ENCODE data around the gene LRRK2.
"Not testable (repeated sequence)": the region's sequence is repeated elsewhere in the genome, so short reads cannot be mapped to it uniquely, and the experiment has no call there.

LRRK2 gene

DNA sequence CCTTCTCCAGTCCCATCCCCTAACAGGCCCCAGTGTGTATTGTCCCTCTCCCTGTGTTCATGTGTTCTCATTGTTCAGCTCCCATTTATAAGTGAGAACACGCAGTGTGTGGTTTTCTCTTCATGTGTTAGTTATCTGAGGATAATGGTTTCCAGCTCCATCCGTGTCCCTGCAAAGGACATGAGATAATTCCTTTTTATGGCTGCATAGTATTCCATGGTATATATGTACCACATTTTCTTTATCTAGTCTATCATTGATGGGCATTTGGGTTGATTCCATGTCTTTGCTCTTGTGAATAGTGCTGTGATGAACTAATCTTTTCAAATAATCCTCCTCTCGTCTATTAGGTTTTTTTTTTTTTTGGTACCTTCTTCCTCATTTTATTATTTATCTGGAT, 25.9 kb downstream of the LRRK2 start:
- POLR2A ChIA-PET; H3K36me3 ChIP-seq (ENCODE audit: control insufficient read depth in 2 of 2, insufficient read depth in 1 of 2, low read length in 2 of 2); H3K27ac ChIP-seq (ENCODE audit: extremely low read depth, low read depth, low read length); H3K9me3 ChIP-seq (ENCODE audit: control insufficient read depth, insufficient read depth, low read depth, low read length); H3K4me3 ChIP-seq (ENCODE audit: low read depth, low read length); CTCF ChIA-PET; H3K4me1 ChIP-seq (ENCODE audit: control insufficient read depth, insufficient read depth, low read length): not testable (repeated sequence)
- TF ChIP-seq, protein P1, sequence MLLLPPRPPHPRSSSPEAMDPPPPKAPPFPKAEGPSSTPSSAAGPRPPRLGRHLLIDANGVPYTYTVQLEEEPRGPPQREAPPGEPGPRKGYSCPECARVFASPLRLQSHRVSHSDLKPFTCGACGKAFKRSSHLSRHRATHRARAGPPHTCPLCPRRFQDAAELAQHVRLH (tag by site-specific recombination; IDR thresholded peaks at IDR 0.05), result 0 out of 2 replicates have a peak, but pooled peaks have one; percentile 46
- peak; percentile 80 for TF ChIP-seq ZNF146 (tag by site-specific recombination; IDR thresholded peaks at IDR 0.05)

DNA sequence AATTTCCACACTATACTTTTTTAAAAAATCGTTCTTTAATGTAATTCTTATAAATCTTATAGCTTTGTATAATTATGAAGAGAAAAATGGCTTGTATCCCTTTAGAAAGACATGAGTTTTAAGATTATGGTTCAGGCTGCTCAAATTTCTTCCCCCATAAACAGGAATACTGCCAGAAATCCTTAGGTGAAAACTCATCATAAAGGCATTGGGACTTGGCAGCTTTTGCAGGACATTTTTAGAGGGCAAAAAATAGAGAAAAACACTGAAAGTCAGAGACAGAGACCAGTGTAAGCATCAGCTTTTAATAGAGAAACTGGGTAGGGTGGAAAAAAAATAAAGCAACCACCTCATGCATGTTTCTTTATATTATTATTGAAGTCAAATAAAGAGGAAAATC, 29.1 kb downstream of the LRRK2 start:
- no peaks in the 10 kb centered on the region for H3K9me3 ChIP-seq (ENCODE audit: control insufficient read depth, insufficient read depth, low read depth, low read length)
- H3K4me1 ChIP-seq (ENCODE audit: control insufficient read depth, insufficient read depth, low read length), result no peaks in the 10 kb centered on the region
- no peak overlapping the region for H3K4me3 ChIP-seq (ENCODE audit: low read depth, low read length)
- TF ChIP-seq HOXA7 (CRISPR knock-in tag; IDR thresholded peaks at IDR 0.05; ENCODE audit: borderline replicate concordance), result no peak
- TF ChIP-seq FEZF1 (tag by site-specific recombination; IDR thresholded peaks at IDR 0.05), result no peak
- no peak for TF ChIP-seq ZNF830 (tag by site-specific recombination; IDR thresholded peaks at IDR 0.05; ENCODE audit: low read depth)
- TF ChIP-seq ZSCAN16 (tag by site-specific recombination; IDR thresholded peaks at IDR 0.05), result no peak
- TF ChIP-seq, protein P2, sequence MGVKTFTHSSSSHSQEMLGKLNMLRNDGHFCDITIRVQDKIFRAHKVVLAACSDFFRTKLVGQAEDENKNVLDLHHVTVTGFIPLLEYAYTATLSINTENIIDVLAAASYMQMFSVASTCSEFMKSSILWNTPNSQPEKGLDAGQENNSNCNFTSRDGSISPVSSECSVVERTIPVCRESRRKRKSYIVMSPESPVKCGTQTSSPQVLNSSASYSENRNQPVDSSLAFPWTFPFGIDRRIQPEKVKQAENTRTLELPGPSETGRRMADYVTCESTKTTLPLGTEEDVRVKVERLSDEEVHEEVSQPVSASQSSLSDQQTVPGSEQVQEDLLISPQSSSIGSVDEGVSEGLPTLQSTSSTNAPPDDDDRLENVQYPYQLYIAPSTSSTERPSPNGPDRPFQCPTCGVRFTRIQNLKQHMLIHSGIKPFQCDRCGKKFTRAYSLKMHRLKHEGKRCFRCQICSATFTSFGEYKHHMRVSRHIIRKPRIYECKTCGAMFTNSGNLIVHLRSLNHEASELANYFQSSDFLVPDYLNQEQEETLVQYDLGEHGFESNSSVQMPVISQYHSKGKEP (tag by site-specific recombination; IDR thresholded peaks at IDR 0.05), result no peak
- TF ChIP-seq WT1 (tag by site-specific recombination; IDR thresholded peaks at IDR 0.05), result no peak
- no peaks in the 10 kb centered on the region for H3K36me3 ChIP-seq (ENCODE audit: control insufficient read depth in 2 of 2, insufficient read depth in 1 of 2, low read length in 2 of 2)
- POLR2A ChIA-PET, result no interaction called here
- no peak overlapping the region for H3K27ac ChIP-seq (ENCODE audit: extremely low read depth, low read depth, low read length)
- CTCF ChIA-PET, result interaction anchor here (0.5 kb wide), 1 partner anchor 319 kb away, joined by 3 read pairs; no protein-coding TSS in a partner anchor

DNA sequence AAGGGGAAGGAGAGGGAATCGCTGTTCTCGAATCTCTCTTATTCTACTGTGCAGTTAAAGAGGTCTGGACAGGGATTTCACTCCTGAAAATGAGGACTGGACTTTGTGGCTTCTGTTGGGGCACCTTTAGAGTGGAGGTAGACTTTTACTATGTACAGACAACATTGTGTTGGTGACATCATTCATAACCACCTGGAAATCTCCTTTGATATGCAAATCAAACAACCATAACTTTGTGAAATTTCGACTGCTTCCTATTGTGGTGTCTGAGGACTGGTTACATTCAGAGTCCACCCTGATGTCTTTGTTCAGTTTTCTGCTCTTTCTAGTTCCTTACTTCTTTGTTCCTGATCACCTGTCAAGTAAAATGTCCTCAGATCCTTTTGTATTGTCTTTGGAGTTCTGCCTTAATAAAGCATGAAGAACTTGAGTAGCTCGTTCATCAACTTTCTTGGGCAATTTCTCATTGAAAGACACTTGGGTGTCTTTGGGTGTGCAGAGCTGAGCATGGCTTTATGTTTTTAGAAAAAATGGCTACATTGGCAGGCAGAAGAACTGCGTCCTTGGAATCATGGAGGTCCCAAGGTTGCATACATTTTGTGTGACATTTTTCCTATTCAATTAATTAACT, 29.8 kb downstream of the LRRK2 start:
- Histone ChIP-seq H3K9me3 (ENCODE audit: control insufficient read depth, insufficient read depth, low read depth, low read length) (no peaks in the 10 kb centered on the region), H3K27ac (ENCODE audit: extremely low read depth, low read depth, low read length) (no peak overlapping the region), H3K4me1 (ENCODE audit: control insufficient read depth, insufficient read depth, low read length) (no peaks in the 10 kb centered on the region), H3K36me3 (ENCODE audit: control insufficient read depth in 2 of 2, insufficient read depth in 1 of 2, low read length in 2 of 2) (no peaks in the 10 kb centered on the region), H3K4me3 (ENCODE audit: low read depth, low read length) (no peak overlapping the region)
- no peak for TF ChIP-seq ZNF76 (tag by site-specific recombination; IDR thresholded peaks at IDR 0.05; ENCODE audit: borderline replicate concordance, low read depth)
- POLR2A ChIA-PET, result no interaction called here
- CTCF ChIA-PET, result no interaction called here

- Histone ChIP-seq H3K4me3 (ENCODE audit: low read depth, low read length) (no peak overlapping the region), H3K9me3 (ENCODE audit: control insufficient read depth, insufficient read depth, low read depth, low read length) (no peaks in the 10 kb centered on the region), H3K4me1 (ENCODE audit: control insufficient read depth, insufficient read depth, low read length) (no peaks in the 10 kb centered on the region), H3K36me3 (ENCODE audit: control insufficient read depth in 2 of 2, insufficient read depth in 1 of 2, low read length in 2 of 2) (no peaks in the 10 kb centered on the region), H3K27ac (ENCODE audit: extremely low read depth, low read depth, low read length) (no peak overlapping the region)
- ChIA-PET POLR2A (no interaction called here), CTCF (no interaction called here)
- TF ChIP-seq ZNF626 (tag by site-specific recombination; IDR thresholded peaks at IDR 0.05) (no peak), YY1 (tag by site-specific recombination; IDR thresholded peaks at IDR 0.05) (no peak), ZNF560 (tag by site-specific recombination; IDR thresholded peaks at IDR 0.05; ENCODE audit: borderline replicate concordance) (no peak)
These were observed 33.6 kb downstream of the LRRK2 start for GRCh38 chr12:40258371-40258770.

GRCh38 chr12:40261937-40262336, 37.1 kb downstream of the LRRK2 start:
- POLR2A ChIA-PET, result no interaction called here
- Histone ChIP-seq H3K36me3 (ENCODE audit: control insufficient read depth in 2 of 2, insufficient read depth in 1 of 2, low read length in 2 of 2) (no peaks in the 10 kb centered on the region), H3K4me1 (ENCODE audit: control insufficient read depth, insufficient read depth, low read length) (no peaks in the 10 kb centered on the region), H3K4me3 (ENCODE audit: low read depth, low read length) (no peak overlapping the region), H3K9me3 (ENCODE audit: control insufficient read depth, insufficient read depth, low read depth, low read length) (no peaks in the 10 kb centered on the region), H3K27ac (ENCODE audit: extremely low read depth, low read depth, low read length) (no peak overlapping the region)
- CTCF ChIA-PET, result no interaction called here
- no peak for TF ChIP-seq KLF7 (tag by site-specific recombination; IDR thresholded peaks at IDR 0.05; ENCODE audit: borderline replicate concordance)
- no peak for TF ChIP-seq ZNF274 (IDR thresholded peaks at IDR 0.05; ENCODE audit: low read length)
- TF ChIP-seq ZNF274 (tag by site-specific recombination; IDR thresholded peaks at IDR 0.05; ENCODE audit: borderline replicate concordance), result no peak
- TF ChIP-seq INSM2 (tag by site-specific recombination; IDR thresholded peaks at IDR 0.05), result no peak
- TF ChIP-seq, protein P1 (tag by site-specific recombination; IDR thresholded peaks at IDR 0.05), result no peak
